Endothelial cell of umbilical vein (primary cell): ENCODE data around the gene IFT27.

Source experiments
- CTCF ChIP-seq, 2 donors: IDR thresholded peaks; 1 replicate in 1 of 2; 2 replicates in 1 of 2; pipeline ENCODE4 v1.5.1; 2011; ENCODE audit warnings: low read length in 2 of 2, mild to moderate bottlenecking in 2 of 2, moderate library complexity in 2 of 2, control low read depth in 1 of 2, inconsistent platforms in 1 of 2, low read depth in 1 of 2; ENCODE audit not compliant: insufficient read depth in 1 of 2; ENCODE audit errors: extremely low read depth in 1 of 2
- EZH2 ChIP-seq: IDR thresholded peaks from 2 replicates; pipeline ENCODE4 v1.6.1; 2012; ENCODE audit warnings: borderline replicate concordance, low read depth, mild to moderate bottlenecking, moderate library complexity, low read length, inconsistent platforms; ENCODE audit not compliant: severe bottlenecking
- FOS ChIP-seq: IDR thresholded peaks from 2 replicates; pipeline ENCODE4 v1.6.1; 2011; ENCODE audit warnings: mild to moderate bottlenecking, low read length, moderate library complexity, borderline replicate concordance; ENCODE audit not compliant: insufficient read depth
- JUN ChIP-seq: IDR thresholded peaks from 2 replicates; pipeline ENCODE4 v1.6.1; 2011; ENCODE audit warnings: borderline replicate concordance, low read depth; ENCODE audit not compliant: insufficient read length, insufficient read depth
- MAX ChIP-seq: IDR thresholded peaks from 2 replicates; pipeline ENCODE4 v1.6.1; 2011; ENCODE audit not compliant: insufficient read depth, insufficient read length
- MYC ChIP-seq: IDR thresholded peaks from one replicate; pipeline ENCODE4 v1.6.1; 2011; ENCODE audit warnings: mild to moderate bottlenecking, low read depth, low read length
- POLR2A ChIP-seq: IDR thresholded peaks from 2 replicates; pipeline ENCODE4 v1.6.1; 2012; ENCODE audit warnings: low read depth, mild to moderate bottlenecking, control low read depth, low read length
- POLR2AphosphoS5 ChIP-seq: IDR thresholded peaks from 2 replicates; pipeline ENCODE4 v1.6.1; 2012; ENCODE audit warnings: low read depth, mild to moderate bottlenecking, control low read depth, low read length, moderate library complexity; ENCODE audit not compliant: insufficient read depth

- no peak for TF ChIP-seq MYC
- no peak for TF ChIP-seq MAX
- TF ChIP-seq CTCF (IDR thresholded peaks at IDR 0.05; ENCODE audit: extremely low read depth in 1 of 2, insufficient read depth in 1 of 2, low read depth in 1 of 2, low read length in 2 of 2), result no peak
- TF ChIP-seq POLR2A, result no peak
- TF ChIP-seq EZH2, result no peak
- no peak for TF ChIP-seq POLR2AphosphoS5
- no peak for TF ChIP-seq JUN
- TF ChIP-seq FOS, result no peak
Observed at GRCh38 chr22:36770513-36771231, 5.2 kb downstream of the IFT27 start.
